GM10266 (cell line): ENCODE results near the gene ARL8B.
"Not testable (repeated sequence)": the region's sequence is repeated elsewhere in the genome, so short reads cannot be mapped to it uniquely, and the experiment has no call there.

Experiments used
- DNase-seq: peaks from one replicate; pipeline ENCODE4 v3.0.0; 2012; ENCODE audit errors: extremely low spot score
- TF ChIP-seq, protein P1 (sequence below): IDR thresholded peaks from 2 replicates; pipeline ENCODE4 v1.5.1; 2012; ENCODE audit warnings: mild to moderate bottlenecking, low read depth; ENCODE audit not compliant: control insufficient read depth, insufficient read depth; ENCODE audit errors: missing control alignments

Gene ARL8B

DNA sequence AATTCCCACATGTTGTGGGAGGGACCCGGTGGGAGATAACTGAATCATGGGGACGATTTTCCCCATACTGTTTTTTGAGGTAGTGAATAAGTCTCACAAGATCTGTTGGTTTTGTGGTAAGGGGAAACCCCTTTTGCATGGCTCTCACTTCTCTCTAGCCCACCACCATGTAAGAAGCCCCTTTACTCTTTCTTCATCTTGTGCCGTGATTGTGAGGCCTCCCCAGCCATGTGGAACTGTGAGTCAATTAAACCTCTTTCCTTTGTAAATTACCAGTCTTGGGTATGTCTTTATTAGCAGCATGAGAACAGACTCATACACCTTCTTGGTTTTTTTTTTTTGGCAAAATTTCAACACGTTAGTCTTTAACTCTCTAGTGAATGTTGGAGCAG, 18.1 kb downstream of the ARL8B start:
- TF ChIP-seq, protein P1, sequence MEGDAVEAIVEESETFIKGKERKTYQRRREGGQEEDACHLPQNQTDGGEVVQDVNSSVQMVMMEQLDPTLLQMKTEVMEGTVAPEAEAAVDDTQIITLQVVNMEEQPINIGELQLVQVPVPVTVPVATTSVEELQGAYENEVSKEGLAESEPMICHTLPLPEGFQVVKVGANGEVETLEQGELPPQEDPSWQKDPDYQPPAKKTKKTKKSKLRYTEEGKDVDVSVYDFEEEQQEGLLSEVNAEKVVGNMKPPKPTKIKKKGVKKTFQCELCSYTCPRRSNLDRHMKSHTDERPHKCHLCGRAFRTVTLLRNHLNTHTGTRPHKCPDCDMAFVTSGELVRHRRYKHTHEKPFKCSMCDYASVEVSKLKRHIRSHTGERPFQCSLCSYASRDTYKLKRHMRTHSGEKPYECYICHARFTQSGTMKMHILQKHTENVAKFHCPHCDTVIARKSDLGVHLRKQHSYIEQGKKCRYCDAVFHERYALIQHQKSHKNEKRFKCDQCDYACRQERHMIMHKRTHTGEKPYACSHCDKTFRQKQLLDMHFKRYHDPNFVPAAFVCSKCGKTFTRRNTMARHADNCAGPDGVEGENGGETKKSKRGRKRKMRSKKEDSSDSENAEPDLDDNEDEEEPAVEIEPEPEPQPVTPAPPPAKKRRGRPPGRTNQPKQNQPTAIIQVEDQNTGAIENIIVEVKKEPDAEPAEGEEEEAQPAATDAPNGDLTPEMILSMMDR, result no peak

DNA sequence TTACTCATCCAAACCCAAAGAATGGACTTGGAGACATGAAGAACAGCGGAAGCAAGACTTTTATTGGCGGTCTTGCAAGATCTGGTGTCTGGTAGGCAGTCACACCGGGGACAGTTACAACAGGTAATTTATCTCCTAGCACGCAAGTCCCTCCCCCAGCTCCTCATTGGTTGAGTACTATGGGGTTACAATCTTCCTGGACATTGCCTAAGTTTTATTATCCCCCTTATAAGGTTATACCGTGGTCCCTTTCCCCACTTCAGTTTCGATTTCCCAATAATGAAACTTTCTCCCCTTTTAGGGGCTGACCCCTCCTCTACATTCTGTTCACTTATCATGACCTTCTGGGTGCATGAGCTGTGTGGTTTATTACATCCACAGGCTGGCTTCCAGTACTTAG, 18.7 kb downstream of the ARL8B start:
- TF ChIP-seq, protein P1, result no peak
- no peak for DNase-seq

More for the DNA sequence above, 18.1 kb downstream of the ARL8B start:
- no peak for DNase-seq

DNA sequence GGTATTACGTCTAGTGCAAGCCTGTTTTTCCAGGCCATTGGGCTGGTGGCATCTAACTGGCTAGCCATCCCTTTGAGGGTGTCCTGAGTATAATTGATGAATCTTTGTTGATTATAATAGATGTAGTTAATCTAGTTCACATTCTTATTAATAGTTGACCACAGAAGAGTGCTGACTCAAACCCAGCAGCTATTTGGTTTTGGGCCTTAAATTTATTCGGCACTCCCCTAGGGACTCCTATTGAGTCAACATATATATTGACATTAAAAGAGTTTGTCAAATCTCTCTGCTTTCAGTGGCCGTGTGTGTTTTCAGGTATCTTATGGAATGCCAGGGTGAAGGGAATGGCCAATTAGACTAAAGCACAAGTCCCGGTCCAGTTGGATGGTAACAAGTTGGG, 19.7 kb downstream of the ARL8B start:
- DNase-seq, result no peak
- TF ChIP-seq, protein P1, result no peak

DNA sequence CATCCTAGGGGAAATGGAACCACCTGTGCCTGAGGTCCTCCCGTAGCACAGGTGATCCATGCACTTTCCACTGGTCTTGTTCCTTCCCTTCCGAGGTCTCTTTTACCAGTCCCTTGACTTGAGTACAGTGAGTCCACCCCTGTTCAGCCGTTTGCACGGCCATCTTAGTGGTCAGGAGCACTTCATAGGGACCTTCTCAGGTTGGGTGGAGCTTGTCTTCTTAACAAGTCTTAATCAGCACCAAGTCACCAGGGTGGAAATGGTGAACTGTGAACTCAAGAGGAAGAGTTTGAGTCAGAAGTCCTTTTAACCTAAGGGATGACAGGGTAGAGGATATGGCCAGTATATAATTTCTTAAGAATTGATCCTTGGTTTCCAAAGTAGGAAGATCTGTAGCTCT, 21.4 kb downstream of the ARL8B start:
- TF ChIP-seq, protein P1, result no peak
- DNase-seq, result no peak

DNA sequence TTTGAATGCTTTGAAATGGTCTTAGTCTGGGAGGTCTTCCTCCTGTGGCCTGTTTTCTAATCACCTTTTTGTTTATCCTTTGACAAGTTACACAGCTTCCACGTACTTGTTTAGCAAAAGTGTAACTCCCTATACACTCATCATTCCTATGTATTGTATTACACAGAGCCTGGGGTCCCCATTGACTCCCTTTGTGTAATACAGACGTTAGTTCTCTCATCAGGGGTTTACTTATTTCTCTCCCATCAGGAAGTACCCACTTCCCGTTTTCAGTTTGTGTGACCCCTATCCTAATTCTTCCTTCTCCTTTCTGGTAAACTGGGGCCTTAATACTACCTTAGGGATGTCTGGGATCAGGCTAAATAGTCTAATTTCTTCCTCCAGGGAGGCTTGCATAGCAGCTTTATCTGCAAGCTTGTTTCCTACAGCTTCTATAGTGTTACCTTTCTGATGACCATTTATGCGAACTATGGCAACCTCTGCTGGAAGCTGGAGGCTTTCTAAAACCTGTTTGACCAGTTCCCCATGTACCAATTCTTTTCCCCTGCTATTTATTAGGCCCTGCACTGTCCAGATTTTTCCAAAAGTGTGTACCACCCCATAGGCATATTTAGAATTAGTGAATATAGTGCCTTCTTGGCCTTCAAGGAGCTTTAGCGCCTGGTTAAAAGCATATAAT, 22.4 kb downstream of the ARL8B start:
- TF ChIP-seq, protein P1, result no peak
- DNase-seq, result no peak

DNA sequence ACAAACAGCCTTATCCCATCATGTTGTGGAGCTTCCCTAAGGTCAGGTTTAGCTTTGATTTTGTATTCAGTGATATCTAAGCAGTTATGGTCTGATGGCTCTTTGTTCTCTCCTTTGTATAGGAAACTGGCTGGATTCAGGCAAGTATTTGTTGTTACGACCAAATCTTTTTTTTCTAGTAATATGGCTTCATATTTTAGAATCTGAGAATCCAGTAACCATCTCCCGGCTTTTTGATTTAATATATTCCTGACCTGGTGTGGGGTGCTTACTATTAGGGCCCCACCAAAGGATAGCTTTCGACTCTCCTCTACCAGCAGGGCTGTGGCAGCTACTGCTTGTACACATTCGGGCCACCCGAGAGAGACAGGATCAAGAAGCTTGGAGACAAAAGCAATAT, 23.0 kb downstream of the ARL8B start:
- TF ChIP-seq, protein P1, result no peak
- DNase-seq, result no peak

DNA sequence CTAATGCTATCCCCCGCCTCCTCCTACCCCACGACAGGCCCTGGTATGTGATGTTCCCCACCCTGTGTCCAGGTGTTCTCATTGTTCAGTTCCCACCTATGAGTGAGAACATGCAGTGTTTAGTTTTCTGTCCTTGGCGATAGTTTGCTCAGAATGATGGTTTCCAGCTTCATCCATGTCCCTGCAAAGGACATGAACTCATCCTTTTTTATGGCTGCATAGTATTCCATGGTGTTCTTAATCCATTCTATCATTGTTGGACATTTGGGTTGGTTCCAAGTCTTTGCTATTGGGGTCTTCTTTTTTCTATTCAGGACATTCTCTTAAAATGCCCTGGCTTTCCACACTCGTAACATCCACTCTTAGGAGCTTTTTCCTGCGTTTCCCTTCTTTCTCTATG, 25.1 kb downstream of the ARL8B start:
- DNase-seq, result not testable (repeated sequence)

DNA sequence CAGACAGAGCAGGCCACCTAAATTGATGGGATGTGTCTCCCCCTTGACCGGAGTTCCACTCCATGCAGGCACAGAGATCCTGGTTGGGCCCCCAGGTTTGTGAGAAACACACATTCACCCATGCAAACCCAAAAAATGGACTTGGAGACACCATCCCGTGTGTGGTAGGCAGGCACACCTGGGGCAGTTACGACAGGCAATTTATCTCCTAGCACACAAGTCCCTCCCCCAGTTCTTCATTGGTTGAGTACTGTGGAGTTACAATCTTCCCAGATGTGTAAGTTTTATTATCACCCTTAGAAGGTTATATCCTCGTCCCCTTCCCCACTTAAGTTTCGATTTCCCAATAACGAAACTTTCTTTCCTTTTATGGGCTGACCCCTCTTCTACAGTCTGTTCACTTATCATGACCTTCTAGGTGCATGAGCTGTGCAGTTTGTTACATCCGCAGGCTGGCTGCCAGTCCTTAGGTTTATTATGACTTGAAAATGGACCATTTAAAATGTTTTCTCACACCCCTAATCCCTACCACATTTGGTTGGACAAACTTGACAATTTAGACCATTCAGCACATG, 27.3 kb downstream of the ARL8B start:
- no peak for DNase-seq
- TF ChIP-seq, protein P1, result no peak
